ENCODE results near the gene SCN1A.
A peak's percentile ranks its signal among the peaks of the same experiment; 100 is the strongest.

Gene SCN1A

DNA sequence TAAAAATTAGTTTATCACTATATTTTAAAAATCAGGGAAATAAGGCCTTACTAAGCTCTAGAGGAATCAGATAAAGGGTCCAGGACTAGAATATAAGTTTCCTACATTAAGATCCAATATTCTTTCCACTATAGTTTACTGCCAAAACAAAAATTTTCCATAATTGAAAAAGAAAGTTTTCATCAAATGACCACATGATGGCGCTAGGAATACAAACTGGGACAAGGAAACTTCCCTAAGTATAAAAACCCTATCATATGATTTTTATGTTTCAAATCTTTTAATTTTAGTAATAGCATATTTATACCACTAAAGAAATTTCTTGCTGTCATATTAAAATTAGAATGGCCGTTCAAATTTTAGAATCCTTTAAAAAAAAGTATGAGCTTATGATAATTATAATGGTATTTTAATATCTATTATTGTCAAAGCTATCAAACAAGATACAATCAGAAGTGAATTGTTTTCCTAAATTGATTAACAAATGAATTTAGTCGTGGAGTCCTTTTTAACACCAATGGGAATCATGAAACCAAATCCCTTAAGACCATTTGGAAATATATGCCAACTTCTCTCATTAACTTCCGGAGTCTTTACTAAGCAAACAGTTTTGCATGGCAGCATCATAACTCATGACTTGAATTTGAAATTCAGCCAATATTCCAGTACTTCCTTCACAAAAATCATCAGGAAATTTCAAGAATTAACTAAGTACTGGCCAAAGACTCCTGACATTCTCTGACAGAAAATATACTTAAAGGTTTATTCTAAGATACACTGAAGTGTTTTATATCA lies 70.3 kb downstream of the SCN1A start:
- H3K36me3 Mint-ChIP-seq (ENCODE audit: low read depth): no peaks in the 10 kb centered on the region
- H3K4me1 Mint-ChIP-seq: no peaks in the 10 kb centered on the region
- H3K27ac Mint-ChIP-seq: no peak overlapping the region
- H3K9me3 Mint-ChIP-seq: no peaks in the 10 kb centered on the region
- H3K27me3 Mint-ChIP-seq (ENCODE audit: low read depth, poor library complexity): peaks cover 3% of the 10 kb centered on the region
- TF ChIP-seq, protein P1, sequence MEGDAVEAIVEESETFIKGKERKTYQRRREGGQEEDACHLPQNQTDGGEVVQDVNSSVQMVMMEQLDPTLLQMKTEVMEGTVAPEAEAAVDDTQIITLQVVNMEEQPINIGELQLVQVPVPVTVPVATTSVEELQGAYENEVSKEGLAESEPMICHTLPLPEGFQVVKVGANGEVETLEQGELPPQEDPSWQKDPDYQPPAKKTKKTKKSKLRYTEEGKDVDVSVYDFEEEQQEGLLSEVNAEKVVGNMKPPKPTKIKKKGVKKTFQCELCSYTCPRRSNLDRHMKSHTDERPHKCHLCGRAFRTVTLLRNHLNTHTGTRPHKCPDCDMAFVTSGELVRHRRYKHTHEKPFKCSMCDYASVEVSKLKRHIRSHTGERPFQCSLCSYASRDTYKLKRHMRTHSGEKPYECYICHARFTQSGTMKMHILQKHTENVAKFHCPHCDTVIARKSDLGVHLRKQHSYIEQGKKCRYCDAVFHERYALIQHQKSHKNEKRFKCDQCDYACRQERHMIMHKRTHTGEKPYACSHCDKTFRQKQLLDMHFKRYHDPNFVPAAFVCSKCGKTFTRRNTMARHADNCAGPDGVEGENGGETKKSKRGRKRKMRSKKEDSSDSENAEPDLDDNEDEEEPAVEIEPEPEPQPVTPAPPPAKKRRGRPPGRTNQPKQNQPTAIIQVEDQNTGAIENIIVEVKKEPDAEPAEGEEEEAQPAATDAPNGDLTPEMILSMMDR (IDR thresholded peaks at IDR 0.05): peak; percentile 67
- no peak overlapping the region for H3K4me3 Mint-ChIP-seq
- DNase-seq: no peak

DNA sequence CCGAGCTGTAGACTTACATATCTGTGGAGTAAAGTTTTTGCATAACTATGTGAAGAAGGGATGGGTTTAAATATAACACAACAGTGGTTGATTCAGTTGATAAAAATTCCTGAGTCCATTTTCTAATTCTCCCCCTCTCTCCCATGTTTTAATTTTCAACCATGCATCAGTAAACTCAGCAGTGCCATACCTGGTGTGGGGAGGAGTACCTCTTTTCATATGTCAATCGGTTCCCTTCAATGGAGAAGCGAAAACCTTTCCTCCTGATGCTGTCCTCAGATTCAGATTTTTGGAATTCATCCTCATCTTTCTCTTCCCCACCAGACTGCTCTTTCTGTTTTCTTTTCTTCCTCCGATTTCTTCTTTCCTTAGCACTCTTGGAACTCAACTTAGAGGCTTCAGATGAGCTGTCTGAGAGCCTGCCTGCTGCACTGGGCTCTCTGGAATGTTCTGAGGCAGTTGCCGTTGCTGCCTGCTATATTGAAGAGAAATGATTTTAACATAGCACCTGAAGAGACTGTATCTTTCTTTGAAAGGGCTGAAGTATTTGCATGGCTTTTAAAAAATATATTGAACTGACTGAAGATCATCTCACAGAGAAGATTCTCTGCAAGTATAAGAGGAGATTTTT lies 82.9 kb downstream of the SCN1A start:
- Mint-ChIP-seq H3K4me3 (no peak overlapping the region), H3K9me3 (no peaks in the 10 kb centered on the region), H3K36me3 (ENCODE audit: low read depth) (no peaks in the 10 kb centered on the region), H3K27me3 (ENCODE audit: low read depth, poor library complexity) (peaks cover 6% of the 10 kb centered on the region), H3K27ac (no peak overlapping the region), H3K4me1 (no peaks in the 10 kb centered on the region)
- no peak for DNase-seq
- TF ChIP-seq, protein P1 (IDR thresholded peaks at IDR 0.05): no peak

DNA sequence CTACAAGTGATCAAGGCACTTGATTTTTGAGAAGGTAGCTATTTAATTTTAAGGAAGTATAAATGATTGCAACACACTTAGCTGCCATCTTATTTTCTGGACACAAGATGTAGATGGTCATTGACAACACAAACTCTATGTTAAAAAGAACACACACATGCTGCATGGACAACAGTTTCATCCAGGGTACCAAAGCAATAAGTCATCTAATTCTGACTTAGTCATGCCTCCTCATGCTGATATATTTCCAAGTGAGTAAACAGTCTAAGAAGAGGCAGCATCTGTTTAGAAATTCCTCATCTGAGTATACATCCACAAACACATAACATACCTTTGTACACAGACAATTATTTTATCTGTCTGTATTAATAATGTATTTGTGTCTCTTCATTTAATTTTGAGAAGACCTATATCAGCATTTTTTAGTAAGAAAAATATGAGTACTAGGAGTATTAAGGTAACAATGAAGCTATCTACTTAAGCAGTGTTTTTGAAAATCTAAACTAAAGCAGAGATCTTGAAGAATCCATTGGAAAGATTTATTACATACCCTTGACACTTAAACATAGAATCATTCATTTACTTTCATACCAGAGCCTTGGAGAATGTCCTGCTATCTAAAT lies 84.9 kb downstream of the SCN1A start:
- H3K36me3 Mint-ChIP-seq (ENCODE audit: low read depth): no peaks in the 10 kb centered on the region
- no peak overlapping the region for H3K4me3 Mint-ChIP-seq
- H3K27me3 Mint-ChIP-seq (ENCODE audit: low read depth, poor library complexity): peaks cover 6% of the 10 kb centered on the region
- TF ChIP-seq, protein P1 (IDR thresholded peaks at IDR 0.05): no peak
- DNase-seq: no peak
- H3K27ac Mint-ChIP-seq: no peak overlapping the region
- no peaks in the 10 kb centered on the region for H3K9me3 Mint-ChIP-seq
- H3K4me1 Mint-ChIP-seq: no peaks in the 10 kb centered on the region

DNA sequence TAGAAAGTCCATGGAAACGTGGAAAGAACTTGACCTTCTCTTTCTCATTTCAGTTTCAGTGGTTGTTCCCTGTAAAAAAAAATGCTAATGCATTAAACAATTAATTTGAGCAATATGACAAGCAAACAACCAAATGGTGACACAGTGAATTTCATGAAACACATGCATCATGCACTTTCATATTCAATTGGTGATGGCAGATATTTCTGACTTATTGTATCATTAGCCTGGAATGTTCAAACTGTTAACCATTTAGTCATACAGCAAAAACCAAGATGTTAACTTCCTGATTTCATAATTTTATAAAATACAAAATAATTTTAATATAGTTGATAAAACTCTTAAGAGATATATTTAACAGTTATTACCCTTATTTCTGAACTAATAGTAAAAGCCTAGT lies 85.5 kb downstream of the SCN1A start:
- H3K4me3 Mint-ChIP-seq: no peak overlapping the region
- H3K4me1 Mint-ChIP-seq: no peaks in the 10 kb centered on the region
- H3K36me3 Mint-ChIP-seq (ENCODE audit: low read depth): no peaks in the 10 kb centered on the region
- no peaks in the 10 kb centered on the region for H3K9me3 Mint-ChIP-seq
- TF ChIP-seq, protein P1 (IDR thresholded peaks at IDR 0.05): no peak
- no peak for DNase-seq
- H3K27me3 Mint-ChIP-seq (ENCODE audit: low read depth, poor library complexity): peaks cover 6% of the 10 kb centered on the region
- no peak overlapping the region for H3K27ac Mint-ChIP-seq

DNA sequence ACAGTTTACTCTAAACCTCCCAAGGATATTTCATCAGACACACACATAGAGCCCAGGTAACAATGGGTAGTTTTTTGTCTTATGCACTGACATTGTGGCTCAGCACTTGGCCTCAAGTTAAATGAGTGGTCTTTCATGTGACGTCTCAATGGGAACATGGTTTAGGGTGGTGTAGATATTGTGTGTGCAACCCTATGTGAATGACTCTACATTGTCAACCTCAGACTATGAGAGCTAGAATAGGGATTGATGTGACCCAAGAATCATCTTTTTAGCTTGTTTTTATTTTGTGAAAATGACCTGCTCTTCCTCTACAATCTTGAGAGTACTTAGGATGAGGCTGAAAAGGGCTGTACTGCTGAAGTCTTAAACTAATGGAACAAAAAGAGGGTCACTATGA lies 86.2 kb downstream of the SCN1A start:
- TF ChIP-seq, protein P1 (IDR thresholded peaks at IDR 0.05): no peak
- no peak overlapping the region for H3K27ac Mint-ChIP-seq
- no peaks in the 10 kb centered on the region for H3K4me1 Mint-ChIP-seq
- H3K4me3 Mint-ChIP-seq: no peak overlapping the region
- H3K9me3 Mint-ChIP-seq: no peaks in the 10 kb centered on the region
- no peak for DNase-seq
- H3K27me3 Mint-ChIP-seq (ENCODE audit: low read depth, poor library complexity): peaks cover 6% of the 10 kb centered on the region
- H3K36me3 Mint-ChIP-seq (ENCODE audit: low read depth): no peaks in the 10 kb centered on the region

All from nephron progenitor cell (in vitro differentiated cells).